ENCODE data around the gene SLC7A6OS. TPM values are rescaled to one million over a fixed set of nuclear protein-coding genes. Genes with fewer than 3 reads are reported as not detected.

SLC7A6OS gene
- total and polyA plus RNA-seq, 10 of the 15 experiments (the other 5 are each of a cell fraction or from before 2014, with no cell fraction given): 2.9 to 27.4 (median 16.9) TPM

DNA sequence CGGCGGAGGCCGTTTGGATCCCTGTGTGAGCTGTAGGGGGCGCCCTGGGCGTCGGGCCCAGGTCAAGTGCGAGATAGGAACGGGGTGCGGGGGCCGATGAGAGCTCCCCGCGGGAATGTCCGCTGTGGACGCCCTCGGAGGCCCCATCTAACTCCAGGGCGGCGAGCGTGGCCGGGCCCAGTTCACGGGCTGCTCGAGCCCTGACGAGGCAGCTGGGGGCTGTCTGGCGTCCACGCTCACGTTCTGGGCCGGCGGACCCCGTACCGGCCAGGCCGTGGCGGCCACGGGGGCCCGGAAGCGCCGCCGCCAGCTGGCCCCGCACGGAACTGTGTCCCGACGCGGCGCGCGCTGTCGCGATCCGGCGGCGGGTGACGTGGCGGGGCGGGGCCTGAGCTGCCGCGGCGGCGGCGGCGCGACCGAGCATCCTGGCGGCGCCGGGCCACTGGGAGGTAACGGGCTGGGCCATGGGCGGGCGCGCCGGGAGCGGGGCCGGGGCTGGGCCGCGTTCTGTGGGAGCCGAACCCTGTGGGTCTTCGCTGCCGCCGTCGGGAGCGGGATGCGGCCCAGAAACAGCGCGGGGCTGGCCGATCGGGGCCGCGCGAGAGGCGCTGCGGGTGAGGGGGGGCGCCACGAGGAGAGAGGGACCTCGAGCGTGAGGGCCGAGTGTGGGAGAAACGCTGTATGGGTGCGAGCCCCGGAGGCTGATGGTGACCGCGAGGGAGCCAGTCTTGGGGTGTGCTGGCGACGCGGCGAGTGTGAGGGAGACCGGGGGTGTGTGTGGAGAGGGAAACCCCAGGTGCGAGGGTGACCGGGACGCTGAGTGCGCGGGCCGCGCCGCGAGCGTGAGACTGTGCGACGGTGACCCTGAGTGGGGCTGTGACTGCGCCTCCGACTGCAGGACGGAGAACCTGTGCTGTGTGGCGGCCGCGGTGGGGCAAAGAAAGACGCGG is 46.3 kb downstream of the SLC7A6OS start, which contains the start of gene SLC7A6 (continued):
- TF ChIP-seq, protein P1, sequence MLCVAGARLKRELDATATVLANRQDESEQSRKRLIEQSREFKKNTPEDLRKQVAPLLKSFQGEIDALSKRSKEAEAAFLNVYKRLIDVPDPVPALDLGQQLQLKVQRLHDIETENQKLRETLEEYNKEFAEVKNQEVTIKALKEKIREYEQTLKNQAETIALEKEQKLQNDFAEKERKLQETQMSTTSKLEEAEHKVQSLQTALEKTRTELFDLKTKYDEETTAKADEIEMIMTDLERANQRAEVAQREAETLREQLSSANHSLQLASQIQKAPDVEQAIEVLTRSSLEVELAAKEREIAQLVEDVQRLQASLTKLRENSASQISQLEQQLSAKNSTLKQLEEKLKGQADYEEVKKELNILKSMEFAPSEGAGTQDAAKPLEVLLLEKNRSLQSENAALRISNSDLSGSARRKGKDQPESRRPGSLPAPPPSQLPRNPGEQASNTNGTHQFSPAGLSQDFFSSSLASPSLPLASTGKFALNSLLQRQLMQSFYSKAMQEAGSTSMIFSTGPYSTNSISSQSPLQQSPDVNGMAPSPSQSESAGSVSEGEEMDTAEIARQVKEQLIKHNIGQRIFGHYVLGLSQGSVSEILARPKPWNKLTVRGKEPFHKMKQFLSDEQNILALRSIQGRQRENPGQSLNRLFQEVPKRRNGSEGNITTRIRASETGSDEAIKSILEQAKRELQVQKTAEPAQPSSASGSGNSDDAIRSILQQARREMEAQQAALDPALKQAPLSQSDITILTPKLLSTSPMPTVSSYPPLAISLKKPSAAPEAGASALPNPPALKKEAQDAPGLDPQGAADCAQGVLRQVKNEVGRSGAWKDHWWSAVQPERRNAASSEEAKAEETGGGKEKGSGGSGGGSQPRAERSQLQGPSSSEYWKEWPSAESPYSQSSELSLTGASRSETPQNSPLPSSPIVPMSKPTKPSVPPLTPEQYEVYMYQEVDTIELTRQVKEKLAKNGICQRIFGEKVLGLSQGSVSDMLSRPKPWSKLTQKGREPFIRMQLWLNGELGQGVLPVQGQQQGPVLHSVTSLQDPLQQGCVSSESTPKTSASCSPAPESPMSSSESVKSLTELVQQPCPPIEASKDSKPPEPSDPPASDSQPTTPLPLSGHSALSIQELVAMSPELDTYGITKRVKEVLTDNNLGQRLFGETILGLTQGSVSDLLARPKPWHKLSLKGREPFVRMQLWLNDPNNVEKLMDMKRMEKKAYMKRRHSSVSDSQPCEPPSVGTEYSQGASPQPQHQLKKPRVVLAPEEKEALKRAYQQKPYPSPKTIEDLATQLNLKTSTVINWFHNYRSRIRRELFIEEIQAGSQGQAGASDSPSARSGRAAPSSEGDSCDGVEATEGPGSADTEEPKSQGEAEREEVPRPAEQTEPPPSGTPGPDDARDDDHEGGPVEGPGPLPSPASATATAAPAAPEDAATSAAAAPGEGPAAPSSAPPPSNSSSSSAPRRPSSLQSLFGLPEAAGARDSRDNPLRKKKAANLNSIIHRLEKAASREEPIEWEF (IDR thresholded peaks at IDR 0.05; ENCODE audit: insufficient replicate concordance, low read depth, low read length): no peak
- TF ChIP-seq, protein P2, sequence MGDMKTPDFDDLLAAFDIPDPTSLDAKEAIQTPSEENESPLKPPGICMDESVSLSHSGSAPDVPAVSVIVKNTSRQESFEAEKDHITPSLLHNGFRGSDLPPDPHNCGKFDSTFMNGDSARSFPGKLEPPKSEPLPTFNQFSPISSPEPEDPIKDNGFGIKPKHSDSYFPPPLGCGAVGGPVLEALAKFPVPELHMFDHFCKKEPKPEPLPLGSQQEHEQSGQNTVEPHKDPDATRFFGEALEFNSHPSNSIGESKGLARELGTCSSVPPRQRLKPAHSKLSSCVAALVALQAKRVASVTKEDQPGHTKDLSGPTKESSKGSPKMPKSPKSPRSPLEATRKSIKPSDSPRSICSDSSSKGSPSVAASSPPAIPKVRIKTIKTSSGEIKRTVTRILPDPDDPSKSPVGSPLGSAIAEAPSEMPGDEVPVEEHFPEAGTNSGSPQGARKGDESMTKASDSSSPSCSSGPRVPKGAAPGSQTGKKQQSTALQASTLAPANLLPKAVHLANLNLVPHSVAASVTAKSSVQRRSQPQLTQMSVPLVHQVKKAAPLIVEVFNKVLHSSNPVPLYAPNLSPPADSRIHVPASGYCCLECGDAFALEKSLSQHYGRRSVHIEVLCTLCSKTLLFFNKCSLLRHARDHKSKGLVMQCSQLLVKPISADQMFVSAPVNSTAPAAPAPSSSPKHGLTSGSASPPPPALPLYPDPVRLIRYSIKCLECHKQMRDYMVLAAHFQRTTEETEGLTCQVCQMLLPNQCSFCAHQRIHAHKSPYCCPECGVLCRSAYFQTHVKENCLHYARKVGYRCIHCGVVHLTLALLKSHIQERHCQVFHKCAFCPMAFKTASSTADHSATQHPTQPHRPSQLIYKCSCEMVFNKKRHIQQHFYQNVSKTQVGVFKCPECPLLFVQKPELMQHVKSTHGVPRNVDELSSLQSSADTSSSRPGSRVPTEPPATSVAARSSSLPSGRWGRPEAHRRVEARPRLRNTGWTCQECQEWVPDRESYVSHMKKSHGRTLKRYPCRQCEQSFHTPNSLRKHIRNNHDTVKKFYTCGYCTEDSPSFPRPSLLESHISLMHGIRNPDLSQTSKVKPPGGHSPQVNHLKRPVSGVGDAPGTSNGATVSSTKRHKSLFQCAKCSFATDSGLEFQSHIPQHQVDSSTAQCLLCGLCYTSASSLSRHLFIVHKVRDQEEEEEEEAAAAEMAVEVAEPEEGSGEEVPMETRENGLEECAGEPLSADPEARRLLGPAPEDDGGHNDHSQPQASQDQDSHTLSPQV (IDR thresholded peaks at IDR 0.05): no peak
- TF ChIP-seq SIN3A (IDR thresholded peaks at IDR 0.05; ENCODE audit: low read depth, low read length) (peak; percentile 67), SRF (IDR thresholded peaks at IDR 0.05; ENCODE audit: low read depth in 2 of 2, low read length in 2 of 2) (no peak), NR2F1 (conservative IDR thresholded peaks at IDR 0.05) (peak; percentile 75), ZNF217 (IDR thresholded peaks at IDR 0.05) (0 out of 2 replicates have a peak, but pooled peaks have one; percentile 68), BACH1 (IDR thresholded peaks at IDR 0.05; ENCODE audit: borderline replicate concordance) (peak; percentile 99), CREM (IDR thresholded peaks at IDR 0.05; ENCODE audit: low read depth) (peak; percentile 45; the same call in 1 of the 2 replicates), RUNX3 (IDR thresholded peaks at IDR 0.05; ENCODE audit: low read length) (0 out of 2 replicates have a peak, but pooled peaks have one; percentile 35), EED (IDR thresholded peaks at IDR 0.05; ENCODE audit: low read depth) (peak; percentile 58), KLF5 (IDR thresholded peaks at IDR 0.05; ENCODE audit: partially characterized antibody) (no peak)
- TF ChIP-seq, protein P3, sequence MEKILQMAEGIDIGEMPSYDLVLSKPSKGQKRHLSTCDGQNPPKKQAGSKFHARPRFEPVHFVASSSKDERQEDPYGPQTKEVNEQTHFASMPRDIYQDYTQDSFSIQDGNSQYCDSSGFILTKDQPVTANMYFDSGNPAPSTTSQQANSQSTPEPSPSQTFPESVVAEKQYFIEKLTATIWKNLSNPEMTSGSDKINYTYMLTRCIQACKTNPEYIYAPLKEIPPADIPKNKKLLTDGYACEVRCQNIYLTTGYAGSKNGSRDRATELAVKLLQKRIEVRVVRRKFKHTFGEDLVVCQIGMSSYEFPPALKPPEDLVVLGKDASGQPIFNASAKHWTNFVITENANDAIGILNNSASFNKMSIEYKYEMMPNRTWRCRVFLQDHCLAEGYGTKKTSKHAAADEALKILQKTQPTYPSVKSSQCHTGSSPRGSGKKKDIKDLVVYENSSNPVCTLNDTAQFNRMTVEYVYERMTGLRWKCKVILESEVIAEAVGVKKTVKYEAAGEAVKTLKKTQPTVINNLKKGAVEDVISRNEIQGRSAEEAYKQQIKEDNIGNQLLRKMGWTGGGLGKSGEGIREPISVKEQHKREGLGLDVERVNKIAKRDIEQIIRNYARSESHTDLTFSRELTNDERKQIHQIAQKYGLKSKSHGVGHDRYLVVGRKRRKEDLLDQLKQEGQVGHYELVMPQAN (conservative IDR thresholded peaks at IDR 0.05): peak; percentile 75
- TF ChIP-seq, protein P4, sequence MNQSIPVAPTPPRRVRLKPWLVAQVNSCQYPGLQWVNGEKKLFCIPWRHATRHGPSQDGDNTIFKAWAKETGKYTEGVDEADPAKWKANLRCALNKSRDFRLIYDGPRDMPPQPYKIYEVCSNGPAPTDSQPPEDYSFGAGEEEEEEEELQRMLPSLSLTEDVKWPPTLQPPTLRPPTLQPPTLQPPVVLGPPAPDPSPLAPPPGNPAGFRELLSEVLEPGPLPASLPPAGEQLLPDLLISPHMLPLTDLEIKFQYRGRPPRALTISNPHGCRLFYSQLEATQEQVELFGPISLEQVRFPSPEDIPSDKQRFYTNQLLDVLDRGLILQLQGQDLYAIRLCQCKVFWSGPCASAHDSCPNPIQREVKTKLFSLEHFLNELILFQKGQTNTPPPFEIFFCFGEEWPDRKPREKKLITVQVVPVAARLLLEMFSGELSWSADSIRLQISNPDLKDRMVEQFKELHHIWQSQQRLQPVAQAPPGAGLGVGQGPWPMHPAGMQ (IDR thresholded peaks at IDR 0.05; ENCODE audit: borderline replicate concordance): no peak
- TF ChIP-seq, protein P5, sequence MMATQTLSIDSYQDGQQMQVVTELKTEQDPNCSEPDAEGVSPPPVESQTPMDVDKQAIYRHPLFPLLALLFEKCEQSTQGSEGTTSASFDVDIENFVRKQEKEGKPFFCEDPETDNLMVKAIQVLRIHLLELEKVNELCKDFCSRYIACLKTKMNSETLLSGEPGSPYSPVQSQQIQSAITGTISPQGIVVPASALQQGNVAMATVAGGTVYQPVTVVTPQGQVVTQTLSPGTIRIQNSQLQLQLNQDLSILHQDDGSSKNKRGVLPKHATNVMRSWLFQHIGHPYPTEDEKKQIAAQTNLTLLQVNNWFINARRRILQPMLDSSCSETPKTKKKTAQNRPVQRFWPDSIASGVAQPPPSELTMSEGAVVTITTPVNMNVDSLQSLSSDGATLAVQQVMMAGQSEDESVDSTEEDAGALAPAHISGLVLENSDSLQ (IDR thresholded peaks at IDR 0.05): peak; percentile 4; the same call in 1 of the 2 replicates
